Epithelial cell of esophagus (primary cell): ENCODE data around the gene CACNA2D1.

Source experiments
- DNase-seq: peaks from one replicate; pipeline ENCODE4 v3.0.0; 2010; ENCODE audit warnings: low read depth
- H3K4me3 ChIP-seq: 2 replicates; pipeline ENCODE4 v1.5.1; 2011; ENCODE audit warnings: mild to moderate bottlenecking, low read length, control low read depth
- TF ChIP-seq, protein P1 (sequence below): IDR thresholded peaks from 2 replicates; pipeline ENCODE4 v1.5.1; 2011; ENCODE audit warnings: low read depth, mild to moderate bottlenecking, low read length, control low read depth, inconsistent platforms; ENCODE audit not compliant: insufficient read depth; ENCODE audit errors: missing control alignments

Gene CACNA2D1

DNA sequence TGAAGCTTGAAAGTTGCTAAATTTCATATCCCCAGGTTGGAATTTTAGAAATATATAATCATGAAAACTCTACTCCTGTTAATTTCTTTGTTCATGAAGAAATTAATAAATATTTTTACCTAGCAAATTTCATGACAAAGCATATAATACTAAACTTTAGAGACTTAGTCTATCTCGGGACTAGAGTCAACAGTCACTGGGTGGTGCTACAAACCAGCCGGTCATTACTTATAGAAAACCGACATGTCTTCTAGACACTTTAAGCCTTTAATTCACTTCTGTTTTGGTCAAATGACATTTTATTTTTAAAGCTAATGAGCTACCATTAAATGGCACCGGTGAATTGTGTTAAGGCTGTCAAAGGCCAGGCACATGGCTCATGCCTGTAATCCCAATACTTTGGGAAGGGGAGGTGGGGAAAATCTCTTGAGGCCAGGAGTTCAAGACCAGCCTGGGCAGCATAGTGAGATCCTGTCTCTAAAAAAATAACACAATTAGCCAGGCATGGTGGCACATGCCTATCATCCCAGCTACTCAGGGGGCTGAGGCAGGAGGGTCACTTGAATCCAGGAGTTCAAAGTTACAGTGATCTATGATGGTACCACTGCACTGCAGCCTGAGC, 270.1 kb downstream of the CACNA2D1 start:
- no peak overlapping the region for H3K4me3 ChIP-seq
- TF ChIP-seq, protein P1, sequence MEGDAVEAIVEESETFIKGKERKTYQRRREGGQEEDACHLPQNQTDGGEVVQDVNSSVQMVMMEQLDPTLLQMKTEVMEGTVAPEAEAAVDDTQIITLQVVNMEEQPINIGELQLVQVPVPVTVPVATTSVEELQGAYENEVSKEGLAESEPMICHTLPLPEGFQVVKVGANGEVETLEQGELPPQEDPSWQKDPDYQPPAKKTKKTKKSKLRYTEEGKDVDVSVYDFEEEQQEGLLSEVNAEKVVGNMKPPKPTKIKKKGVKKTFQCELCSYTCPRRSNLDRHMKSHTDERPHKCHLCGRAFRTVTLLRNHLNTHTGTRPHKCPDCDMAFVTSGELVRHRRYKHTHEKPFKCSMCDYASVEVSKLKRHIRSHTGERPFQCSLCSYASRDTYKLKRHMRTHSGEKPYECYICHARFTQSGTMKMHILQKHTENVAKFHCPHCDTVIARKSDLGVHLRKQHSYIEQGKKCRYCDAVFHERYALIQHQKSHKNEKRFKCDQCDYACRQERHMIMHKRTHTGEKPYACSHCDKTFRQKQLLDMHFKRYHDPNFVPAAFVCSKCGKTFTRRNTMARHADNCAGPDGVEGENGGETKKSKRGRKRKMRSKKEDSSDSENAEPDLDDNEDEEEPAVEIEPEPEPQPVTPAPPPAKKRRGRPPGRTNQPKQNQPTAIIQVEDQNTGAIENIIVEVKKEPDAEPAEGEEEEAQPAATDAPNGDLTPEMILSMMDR = no peak
- DNase-seq = no peak

GRCh38 chr7:82172881-82173280, 270.7 kb downstream of the CACNA2D1 start:
- DNase-seq = no peak
- H3K4me3 ChIP-seq = no peak overlapping the region
- TF ChIP-seq, protein P1 = no peak

DNA sequence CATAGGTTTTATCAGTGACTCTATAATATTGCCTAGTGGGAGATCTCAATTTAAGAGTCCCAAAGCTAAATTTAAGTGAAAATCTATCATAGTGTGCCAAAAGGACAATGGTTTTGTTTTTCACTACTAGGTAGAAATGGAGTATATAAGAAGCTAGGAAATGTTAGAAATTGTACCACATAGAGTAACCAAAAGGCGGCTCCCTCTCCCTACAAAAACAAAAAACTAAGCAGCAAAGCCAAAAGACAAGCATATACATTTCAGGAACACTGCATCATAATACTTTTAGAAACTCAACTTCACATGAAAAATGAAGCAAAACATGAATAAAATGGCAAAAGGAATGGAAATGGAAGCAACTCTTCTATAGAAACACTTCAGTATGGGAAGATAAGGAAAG, 271.6 kb downstream of the CACNA2D1 start:
- TF ChIP-seq, protein P1 = no peak
- H3K4me3 ChIP-seq = no peak overlapping the region
- DNase-seq = peak; percentile 2

- no peak overlapping the region for H3K4me3 ChIP-seq
These were observed 275.8 kb downstream of the CACNA2D1 start for GRCh38 chr7:82167558-82168314.

DNA sequence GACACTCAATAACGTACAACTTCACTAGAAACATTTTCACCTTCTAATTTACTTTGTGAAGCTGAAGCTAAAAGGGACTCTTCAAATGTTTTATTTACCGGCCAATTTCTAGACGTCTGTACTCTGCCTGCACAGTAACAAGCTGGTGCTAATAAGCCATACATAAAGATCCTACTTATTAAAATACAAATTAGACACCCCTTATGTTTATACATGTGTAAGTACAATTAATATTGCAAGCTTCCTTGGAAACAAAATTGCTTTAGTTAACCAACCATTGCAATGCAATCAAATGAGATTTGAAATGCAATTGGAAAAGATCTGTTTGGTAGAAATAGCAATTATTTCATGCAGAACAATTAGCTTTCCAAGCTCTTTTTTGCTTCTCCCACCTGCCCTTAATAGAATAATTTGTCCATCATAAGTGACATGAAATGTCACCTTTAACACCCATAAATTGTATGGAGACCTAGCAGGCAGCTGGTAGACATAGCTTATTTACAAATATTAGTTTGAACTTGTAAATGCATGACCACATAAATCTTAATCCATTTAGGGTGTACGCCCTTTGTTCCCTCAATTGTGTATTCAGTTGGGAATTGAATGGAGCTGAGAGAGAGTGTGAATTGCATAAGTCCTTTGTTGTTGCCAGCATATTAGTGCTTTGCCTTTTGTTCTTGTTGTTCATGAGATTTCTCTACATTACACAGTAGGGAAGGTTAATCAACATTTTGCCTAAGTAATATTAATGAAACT, 277.1 kb downstream of the CACNA2D1 start:
- no peak overlapping the region for H3K4me3 ChIP-seq
- TF ChIP-seq, protein P1 = no peak
- DNase-seq = peak; percentile 15

More at GRCh38 chr7:82167558-82168314, 275.8 kb downstream of the CACNA2D1 start:
- TF ChIP-seq, protein P1 = no peak
- DNase-seq = no peak

- H3K4me3 ChIP-seq = no peak overlapping the region
- DNase-seq = peak; percentile 16
- TF ChIP-seq, protein P1 = peak; percentile 42
These were observed 278.8 kb downstream of the CACNA2D1 start for GRCh38 chr7:82164813-82165212.
